Testis (tissue), 3 donors: ENCODE measurements around the gene KBTBD6. TPM values are rescaled to one million over a fixed set of nuclear protein-coding genes. Genes with fewer than 3 reads are reported as not detected.
"Not testable (repeated sequence)": the region's sequence is repeated elsewhere in the genome, so short reads cannot be mapped to it uniquely, and the experiment has no call there.

ENCODE experiments used
- DNase-seq: peaks from one replicate; pipeline ENCODE4 v3.0.0-alpha.2; 2019
- H3K27ac ChIP-seq, 2 donors: fragments of 200-600 bp; sonication (generic); one replicate each; pipeline ENCODE4 v1.5.1; 2019
- H3K27me3 ChIP-seq: fragments of 200-600 bp; sonication (generic); one replicate; pipeline ENCODE4 v1.5.1; 2019
- H3K36me3 ChIP-seq: fragments of 200-600 bp; sonication (generic); one replicate; pipeline ENCODE4 v1.5.1; 2017; ENCODE audit warnings: low read depth; ENCODE audit errors: missing control alignments
- H3K4me1 ChIP-seq: fragments of 200-600 bp; sonication (generic); one replicate; pipeline ENCODE4 v1.5.1; 2019
- H3K4me3 ChIP-seq, 2 donors: fragments of 200-600 bp; sonication (generic); one replicate each; pipeline ENCODE4 v1.5.1; 2017 to 2019
- H3K9me3 ChIP-seq: fragments of 200-600 bp; sonication (generic); one replicate; pipeline ENCODE4 v1.5.1; 2017
- POLR2A ChIP-seq: fragments of 450-650 bp; IDR thresholded peaks from one replicate; pipeline ENCODE4 v1.6.1; 2017; ENCODE audit warnings: antibody characterized with exemption, mild to moderate bottlenecking, moderate library complexity
- WGBS, 2 donors: methylation state at CpG; one replicate each; pipeline ENCODE4 v1.1.5; 2018; 5-methylcytosine and 5-hydroxymethylcytosine counted together
- intact Hi-C: fragments of 100-400 bp; cut with DNase I; formaldehyde crosslinking; loops from one replicate; pipeline ENCODE4 v1.15.1; 2023; ENCODE audit warnings: low total_unique reads
- polyA plus RNA-seq: library from polyadenylated mRNA; stranded (reverse); fragments of 350-450 nt; fragmentation: Illumina TruSeq; extraction: RNeasy Lipid Tissue Mini Kit (QIAGEN cat#74804); gene quantifications from one replicate; pipeline ENCODE4 v1.2.3, GENCODE V29; 2014; ENCODE audit warnings: low read depth, low replicate concordance; ENCODE audit not compliant: insufficient read depth
- total RNA-seq, 2 donors: library from RNA; depleted of rRNA; stranded (reverse); fragments of >200 nt; gene quantifications; one replicate each; pipeline ENCODE4 v1.2.3, GENCODE V29; 2016
- TF ChIP-seq, protein P1 (sequence below), 3 experiments: fragments of 450-650 bp in 2 of 3; fragments of 200-600 bp in 1 of 3; sonication (generic) in 1 of 3; IDR thresholded peaks; one replicate each; pipeline ENCODE4 v1.5.1; 2016 to 2019; ENCODE audit warnings: antibody characterized with exemption in 3 of 3, mild to moderate bottlenecking in 2 of 3, moderate library complexity in 1 of 3

The KBTBD6 gene
- total and polyA plus RNA-seq, 3 donors from 2014 or later = 10.6 to 13.9 (median 13.1) TPM

- intact Hi-C loops = no loop called here
- no peaks in the 10 kb centered on the region for H3K36me3 ChIP-seq
- peak overlapping the region in 1 of 2 donors; percentile 29 for H3K4me3 ChIP-seq
- DNase-seq = peak; percentile 41
- H3K9me3 ChIP-seq = no peaks in the 10 kb centered on the region
- H3K4me1 ChIP-seq = no peaks in the 10 kb centered on the region
- no peak overlapping the region for H3K27ac ChIP-seq
- no peaks in the 10 kb centered on the region for H3K27me3 ChIP-seq
- 75 to 87% methylated on average over 3 to 7 of the region's 7 CpGs for WGBS, 2 donors
- TF ChIP-seq POLR2A = no peak
- TF ChIP-seq, protein P1, sequence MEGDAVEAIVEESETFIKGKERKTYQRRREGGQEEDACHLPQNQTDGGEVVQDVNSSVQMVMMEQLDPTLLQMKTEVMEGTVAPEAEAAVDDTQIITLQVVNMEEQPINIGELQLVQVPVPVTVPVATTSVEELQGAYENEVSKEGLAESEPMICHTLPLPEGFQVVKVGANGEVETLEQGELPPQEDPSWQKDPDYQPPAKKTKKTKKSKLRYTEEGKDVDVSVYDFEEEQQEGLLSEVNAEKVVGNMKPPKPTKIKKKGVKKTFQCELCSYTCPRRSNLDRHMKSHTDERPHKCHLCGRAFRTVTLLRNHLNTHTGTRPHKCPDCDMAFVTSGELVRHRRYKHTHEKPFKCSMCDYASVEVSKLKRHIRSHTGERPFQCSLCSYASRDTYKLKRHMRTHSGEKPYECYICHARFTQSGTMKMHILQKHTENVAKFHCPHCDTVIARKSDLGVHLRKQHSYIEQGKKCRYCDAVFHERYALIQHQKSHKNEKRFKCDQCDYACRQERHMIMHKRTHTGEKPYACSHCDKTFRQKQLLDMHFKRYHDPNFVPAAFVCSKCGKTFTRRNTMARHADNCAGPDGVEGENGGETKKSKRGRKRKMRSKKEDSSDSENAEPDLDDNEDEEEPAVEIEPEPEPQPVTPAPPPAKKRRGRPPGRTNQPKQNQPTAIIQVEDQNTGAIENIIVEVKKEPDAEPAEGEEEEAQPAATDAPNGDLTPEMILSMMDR (IDR thresholded peaks at IDR 0.05) = no peak
Observed at GRCh38 chr13:41107584-41108014, 25.0 kb downstream of the KBTBD6 start.

- Histone ChIP-seq H3K9me3 (no peaks in the 10 kb centered on the region), H3K27me3 (no peaks in the 10 kb centered on the region), H3K4me1 (no peaks in the 10 kb centered on the region), H3K27ac (no peak overlapping the region), H3K36me3 (no peaks in the 10 kb centered on the region), H3K4me3 (peak overlapping the region in 1 of 2 donors; percentile 29)
- WGBS, 2 donors = 59 to 76% methylated on average over 8 to 14 of the region's 15 CpGs
- TF ChIP-seq, protein P1 (IDR thresholded peaks at IDR 0.05) = no peak
- TF ChIP-seq POLR2A = no peak
- no peak for DNase-seq
- intact Hi-C loops = no loop called here
Observed at GRCh38 chr13:41107104-41107571, 25.5 kb downstream of the KBTBD6 start.

DNA sequence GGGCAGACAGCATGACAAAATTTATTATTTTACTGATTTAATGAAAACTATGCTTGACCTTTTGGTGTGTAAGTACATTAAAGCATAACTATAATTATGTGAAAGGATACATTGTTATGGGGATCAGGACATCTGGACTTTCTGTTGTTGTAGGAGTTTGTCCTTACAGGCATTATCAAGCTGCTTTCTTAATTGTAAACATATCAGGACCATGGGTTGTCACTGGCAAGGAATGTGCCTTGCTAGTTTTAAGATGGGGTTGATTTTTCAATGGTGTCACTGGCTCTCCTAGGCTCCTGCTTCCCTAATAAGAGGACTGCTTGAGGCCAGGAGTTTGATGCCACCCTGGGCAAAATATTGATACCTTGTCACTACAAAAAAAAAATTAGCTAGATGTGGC, 32.6 kb downstream of the KBTBD6 start:
- Histone ChIP-seq H3K27me3 (no peaks in the 10 kb centered on the region), H3K36me3 (no peaks in the 10 kb centered on the region), H3K4me1 (no peaks in the 10 kb centered on the region), H3K9me3 (no peaks in the 10 kb centered on the region), H3K27ac (no peak overlapping the region), H3K4me3 (no peak overlapping the region)
- intact Hi-C loops = no loop called here
- TF ChIP-seq POLR2A = no peak
- TF ChIP-seq, protein P1 (IDR thresholded peaks at IDR 0.05) = no peak
- DNase-seq = no peak

DNA sequence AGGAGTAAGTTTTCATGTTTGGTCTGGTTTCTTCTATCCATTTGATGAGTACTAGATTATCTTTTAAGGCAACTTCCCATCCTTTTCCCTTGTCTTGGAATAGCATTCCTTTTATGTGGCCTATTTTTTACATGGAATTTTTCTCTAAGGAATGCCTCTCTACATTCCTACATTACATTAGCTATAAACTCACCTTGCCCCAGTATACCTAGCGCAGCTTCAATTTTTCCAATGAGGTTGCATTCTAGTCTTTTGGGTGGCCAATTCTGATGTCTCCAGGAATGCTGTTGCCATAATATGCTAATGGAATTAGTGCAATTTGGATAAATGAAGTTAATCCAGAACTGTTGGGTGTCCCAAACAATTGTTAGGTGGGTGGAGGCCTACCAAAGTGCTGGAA, 33.8 kb downstream of the KBTBD6 start:
- WGBS, 2 donors = 97 to 100% methylated on average over 1 of the region's 1 CpG
- Histone ChIP-seq H3K27me3 (no peaks in the 10 kb centered on the region), H3K36me3 (no peaks in the 10 kb centered on the region), H3K9me3 (no peaks in the 10 kb centered on the region), H3K27ac (no peak overlapping the region), H3K4me3 (no peak overlapping the region), H3K4me1 (no peaks in the 10 kb centered on the region)
- intact Hi-C loops = no loop called here
- TF ChIP-seq, protein P1 (IDR thresholded peaks at IDR 0.05) = no peak
- TF ChIP-seq POLR2A = no peak
- DNase-seq = no peak

GRCh38 chr13:41095681-41096080, 36.9 kb downstream of the KBTBD6 start:
- H3K36me3 ChIP-seq, H3K4me3 ChIP-seq, H3K27ac ChIP-seq, DNase-seq, intact Hi-C loops, H3K9me3 ChIP-seq, H3K4me1 ChIP-seq, H3K27me3 ChIP-seq: not testable (repeated sequence)
- WGBS, 2 donors = 98 to 100% methylated on average over 2 of the region's 2 CpGs
